ENCODE data around the gene STEAP2.

- no peak for TF ChIP-seq CTCF (IDR thresholded peaks at IDR 0.05)
- TF ChIP-seq POLR2A (IDR thresholded peaks at IDR 0.05): no peak
- TF ChIP-seq EP300 (IDR thresholded peaks at IDR 0.05): no peak
These were observed 30.1 kb upstream of the STEAP2 start for GRCh38 chr7:90181485-90181884.

Measured in gastroesophageal sphincter (tissue), 3 donors.